HEK293T (cell line): ENCODE measurements around the gene AKIRIN2.

ENCODE experiments used
- ARNT ChIP-seq: fragments of 450-650 bp; IDR thresholded peaks from 2 replicates; pipeline ENCODE4 v1.6.1; 2017; ENCODE audit warnings: mild to moderate bottlenecking
- BHLHE40 ChIP-seq: fragments of 450-650 bp; IDR thresholded peaks from 2 replicates; pipeline ENCODE4 v1.6.1; 2016; ENCODE audit warnings: mild to moderate bottlenecking, moderate library complexity, borderline replicate concordance
- CTBP1 ChIP-seq: fragments of 450-650 bp; IDR thresholded peaks from 2 replicates; pipeline ENCODE4 v1.6.1; 2016; ENCODE audit warnings: borderline replicate concordance
- ELF4 ChIP-seq: fragments of 450-650 bp; IDR thresholded peaks from 2 replicates; pipeline ENCODE4 v1.6.1; 2017; ENCODE audit warnings: antibody characterized with exemption
- FOXA1 ChIP-seq: fragments of 450-650 bp; IDR thresholded peaks from 2 replicates; pipeline ENCODE4 v1.6.1; 2016; ENCODE audit warnings: mild to moderate bottlenecking
- FOXK2 ChIP-seq: fragments of 450-650 bp; IDR thresholded peaks from 2 replicates; pipeline ENCODE4 v1.6.1; 2016; ENCODE audit warnings: mild to moderate bottlenecking
- FOXM1 ChIP-seq: fragments of 450-650 bp; IDR thresholded peaks from 2 replicates; pipeline ENCODE4 v1.6.1; 2017; ENCODE audit warnings: mild to moderate bottlenecking, borderline replicate concordance
- HDGF ChIP-seq: fragments of 450-650 bp; IDR thresholded peaks from 2 replicates; pipeline ENCODE4 v1.6.1; 2017; ENCODE audit warnings: antibody characterized with exemption, borderline replicate concordance
- L3MBTL2 ChIP-seq: fragments of 450-650 bp; conservative IDR thresholded peaks from 2 replicates; pipeline ENCODE4 v1.6.1; 2016; ENCODE audit warnings: mild to moderate bottlenecking
- LEF1 ChIP-seq: fragments of 450-650 bp; IDR thresholded peaks from 2 replicates; pipeline ENCODE4 v1.6.1; 2017; ENCODE audit warnings: mild to moderate bottlenecking, borderline replicate concordance
- NFRKB ChIP-seq: fragments of 450-650 bp; IDR thresholded peaks from 2 replicates; pipeline ENCODE4 v1.6.1; 2016; ENCODE audit warnings: mild to moderate bottlenecking, moderate library complexity
- SP1 ChIP-seq: fragments of 450-650 bp; IDR thresholded peaks from 2 replicates; pipeline ENCODE4 v1.6.1; 2017
- TARDBP ChIP-seq: fragments of 450-650 bp; IDR thresholded peaks from 2 replicates; pipeline ENCODE4 v1.6.1; 2016
- ZNF384 ChIP-seq: fragments of 450-650 bp; IDR thresholded peaks from 2 replicates; pipeline ENCODE4 v1.6.1; 2016

- TF ChIP-seq CTBP1, result no peak
- TF ChIP-seq HDGF, result no peak
- no peak for TF ChIP-seq ZNF384
- no peak for TF ChIP-seq FOXM1
- TF ChIP-seq ELF4, result no peak
- no peak for TF ChIP-seq TARDBP
- TF ChIP-seq SP1, result no peak
- TF ChIP-seq L3MBTL2, result no peak
- TF ChIP-seq LEF1, result no peak
- TF ChIP-seq FOXK2, result no peak
- no peak for TF ChIP-seq ARNT
- no peak for TF ChIP-seq NFRKB
- no peak for TF ChIP-seq BHLHE40
- no peak for TF ChIP-seq FOXA1
Observed at GRCh38 chr6:87667032-87667431, 35.0 kb downstream of the AKIRIN2 start.
